ENCODE results near the gene PIP4P1. TPM values are rescaled to one million over a fixed set of nuclear protein-coding genes. Genes with fewer than 3 reads are reported as not detected.

Gene PIP4P1
- total and polyA plus RNA-seq, 2 of the 13 experiments (the other 11 are each of a cell fraction or from before 2014, with no cell fraction given), result 33.4 to 47.0 TPM

DNA sequence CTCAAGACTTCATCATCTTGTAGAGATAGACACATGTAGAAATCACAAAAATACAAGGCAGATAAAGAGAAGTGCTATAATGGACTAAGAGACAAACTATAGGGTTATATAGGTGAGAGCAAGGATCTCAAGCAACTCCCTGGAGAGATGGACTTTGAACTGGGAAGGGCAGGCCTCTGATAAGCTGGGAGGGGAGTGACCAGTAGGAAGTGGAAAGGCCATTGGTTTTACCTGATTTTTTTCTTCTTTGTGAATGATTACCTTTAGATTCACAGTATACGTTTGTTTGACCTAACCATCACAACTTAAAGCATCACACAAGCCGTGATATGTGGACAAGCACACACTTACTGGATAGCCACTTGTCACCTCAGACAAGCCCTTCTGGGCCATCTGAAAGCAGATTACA is 42.7 kb downstream of the PIP4P1 start (continued):
- peak; percentile 27; the same call in 1 of the 2 replicates for TF ChIP-seq ARID4A (CRISPR knock-in tag; IDR thresholded peaks at IDR 0.05; ENCODE audit: borderline replicate concordance)
- TF ChIP-seq, protein P1, sequence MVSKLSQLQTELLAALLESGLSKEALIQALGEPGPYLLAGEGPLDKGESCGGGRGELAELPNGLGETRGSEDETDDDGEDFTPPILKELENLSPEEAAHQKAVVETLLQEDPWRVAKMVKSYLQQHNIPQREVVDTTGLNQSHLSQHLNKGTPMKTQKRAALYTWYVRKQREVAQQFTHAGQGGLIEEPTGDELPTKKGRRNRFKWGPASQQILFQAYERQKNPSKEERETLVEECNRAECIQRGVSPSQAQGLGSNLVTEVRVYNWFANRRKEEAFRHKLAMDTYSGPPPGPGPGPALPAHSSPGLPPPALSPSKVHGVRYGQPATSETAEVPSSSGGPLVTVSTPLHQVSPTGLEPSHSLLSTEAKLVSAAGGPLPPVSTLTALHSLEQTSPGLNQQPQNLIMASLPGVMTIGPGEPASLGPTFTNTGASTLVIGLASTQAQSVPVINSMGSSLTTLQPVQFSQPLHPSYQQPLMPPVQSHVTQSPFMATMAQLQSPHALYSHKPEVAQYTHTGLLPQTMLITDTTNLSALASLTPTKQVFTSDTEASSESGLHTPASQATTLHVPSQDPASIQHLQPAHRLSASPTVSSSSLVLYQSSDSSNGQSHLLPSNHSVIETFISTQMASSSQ (IDR thresholded peaks at IDR 0.05; ENCODE audit: low read depth), result peak; percentile 73
- TF ChIP-seq, protein P1 (CRISPR knock-in tag; IDR thresholded peaks at IDR 0.05; ENCODE audit: borderline replicate concordance), result peak; percentile 77; the same call in 1 of the 2 replicates
- TF ChIP-seq CCAR2 (optimal IDR thresholded peaks at IDR 0.05; ENCODE audit: low read depth, low read length), result no peak
- TF ChIP-seq ZBTB10 (CRISPR knock-in tag; IDR thresholded peaks at IDR 0.05; ENCODE audit: borderline replicate concordance), result no peak
- TF ChIP-seq, protein P2, sequence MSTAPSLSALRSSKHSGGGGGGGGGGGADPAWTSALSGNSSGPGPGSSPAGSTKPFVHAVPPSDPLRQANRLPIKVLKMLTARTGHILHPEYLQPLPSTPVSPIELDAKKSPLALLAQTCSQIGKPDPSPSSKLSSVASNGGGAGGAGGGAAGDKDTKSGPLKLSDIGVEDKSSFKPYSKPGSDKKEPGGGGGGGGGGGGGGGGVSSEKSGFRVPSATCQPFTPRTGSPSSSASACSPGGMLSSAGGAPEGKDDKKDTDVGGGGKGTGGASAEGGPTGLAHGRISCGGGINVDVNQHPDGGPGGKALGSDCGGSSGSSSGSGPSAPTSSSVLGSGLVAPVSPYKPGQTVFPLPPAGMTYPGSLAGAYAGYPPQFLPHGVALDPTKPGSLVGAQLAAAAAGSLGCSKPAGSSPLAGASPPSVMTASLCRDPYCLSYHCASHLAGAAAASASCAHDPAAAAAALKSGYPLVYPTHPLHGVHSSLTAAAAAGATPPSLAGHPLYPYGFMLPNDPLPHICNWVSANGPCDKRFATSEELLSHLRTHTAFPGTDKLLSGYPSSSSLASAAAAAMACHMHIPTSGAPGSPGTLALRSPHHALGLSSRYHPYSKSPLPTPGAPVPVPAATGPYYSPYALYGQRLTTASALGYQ (CRISPR knock-in tag; IDR thresholded peaks at IDR 0.05), result no peak
- TF ChIP-seq, protein P3, sequence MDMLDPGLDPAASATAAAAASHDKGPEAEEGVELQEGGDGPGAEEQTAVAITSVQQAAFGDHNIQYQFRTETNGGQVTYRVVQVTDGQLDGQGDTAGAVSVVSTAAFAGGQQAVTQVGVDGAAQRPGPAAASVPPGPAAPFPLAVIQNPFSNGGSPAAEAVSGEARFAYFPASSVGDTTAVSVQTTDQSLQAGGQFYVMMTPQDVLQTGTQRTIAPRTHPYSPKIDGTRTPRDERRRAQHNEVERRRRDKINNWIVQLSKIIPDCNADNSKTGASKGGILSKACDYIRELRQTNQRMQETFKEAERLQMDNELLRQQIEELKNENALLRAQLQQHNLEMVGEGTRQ (IDR thresholded peaks at IDR 0.05; ENCODE audit: low read depth, low read length), result no peak
- TF ChIP-seq, protein P3 (CRISPR knock-in tag; IDR thresholded peaks at IDR 0.05; ENCODE audit: borderline replicate concordance), result no peak
- TF ChIP-seq ZNF766 (CRISPR knock-in tag; IDR thresholded peaks at IDR 0.05; ENCODE audit: borderline replicate concordance), result 0 out of 2 replicates have a peak, but pooled peaks have one; percentile 2
- no peak for TF ChIP-seq MED13 (CRISPR knock-in tag; IDR thresholded peaks at IDR 0.05)
- TF ChIP-seq GPBP1L1 (CRISPR knock-in tag; IDR thresholded peaks at IDR 0.05), result no peak
